ENCODE data around the gene CDK10.
A peak's percentile ranks its signal among the peaks of the same experiment; 100 is the strongest.

The CDK10 gene

DNA sequence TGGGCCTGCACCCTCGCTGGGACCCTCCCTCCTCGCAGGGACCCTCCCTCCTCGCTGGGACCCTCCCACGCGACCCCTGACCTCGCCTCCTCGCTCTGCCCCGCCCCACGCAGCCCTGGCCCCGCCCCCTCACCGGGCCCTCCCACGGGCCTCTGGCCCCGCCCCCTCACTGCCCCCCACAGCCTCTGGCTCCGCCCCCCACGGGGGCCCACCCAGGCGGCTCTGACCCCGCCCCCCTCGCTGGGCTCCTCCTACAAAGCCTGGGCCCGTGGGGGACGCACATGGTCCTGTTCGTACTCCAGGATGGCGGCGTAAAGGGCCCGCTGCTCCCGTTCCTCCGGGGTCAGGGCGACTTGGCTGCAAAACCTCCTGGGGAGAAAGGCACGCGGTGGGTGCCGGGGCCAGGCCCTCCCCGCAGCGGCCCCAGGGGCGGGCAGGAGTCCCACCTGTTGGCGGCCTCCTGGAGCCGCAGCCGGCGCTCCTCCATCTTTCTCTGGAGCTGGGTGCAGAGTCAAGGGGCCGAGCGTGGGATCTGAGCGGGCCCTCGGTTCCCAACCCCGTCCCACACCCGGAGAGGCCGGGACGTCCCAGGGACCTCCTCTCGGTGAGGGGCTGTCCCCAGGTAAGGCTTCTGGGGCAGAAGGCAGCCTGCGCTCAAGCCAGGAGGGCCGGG lies 25.2 kb downstream of the CDK10 start:
- TF ChIP-seq, protein P1, sequence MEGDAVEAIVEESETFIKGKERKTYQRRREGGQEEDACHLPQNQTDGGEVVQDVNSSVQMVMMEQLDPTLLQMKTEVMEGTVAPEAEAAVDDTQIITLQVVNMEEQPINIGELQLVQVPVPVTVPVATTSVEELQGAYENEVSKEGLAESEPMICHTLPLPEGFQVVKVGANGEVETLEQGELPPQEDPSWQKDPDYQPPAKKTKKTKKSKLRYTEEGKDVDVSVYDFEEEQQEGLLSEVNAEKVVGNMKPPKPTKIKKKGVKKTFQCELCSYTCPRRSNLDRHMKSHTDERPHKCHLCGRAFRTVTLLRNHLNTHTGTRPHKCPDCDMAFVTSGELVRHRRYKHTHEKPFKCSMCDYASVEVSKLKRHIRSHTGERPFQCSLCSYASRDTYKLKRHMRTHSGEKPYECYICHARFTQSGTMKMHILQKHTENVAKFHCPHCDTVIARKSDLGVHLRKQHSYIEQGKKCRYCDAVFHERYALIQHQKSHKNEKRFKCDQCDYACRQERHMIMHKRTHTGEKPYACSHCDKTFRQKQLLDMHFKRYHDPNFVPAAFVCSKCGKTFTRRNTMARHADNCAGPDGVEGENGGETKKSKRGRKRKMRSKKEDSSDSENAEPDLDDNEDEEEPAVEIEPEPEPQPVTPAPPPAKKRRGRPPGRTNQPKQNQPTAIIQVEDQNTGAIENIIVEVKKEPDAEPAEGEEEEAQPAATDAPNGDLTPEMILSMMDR (IDR thresholded peaks at IDR 0.05; ENCODE audit: insufficient read depth, low read length, missing control alignments) = no peak
- ChIA-PET CTCF (interaction anchor here (1.1 to 1.7 kb wide), 2 partner anchors 11 to 12 kb away, joined by 3 to 7 read pairs; no protein-coding TSS in a partner anchor), POLR2A (interaction anchor here (1.0 kb wide), 1 partner anchor 11 kb away, joined by 3 read pairs; no protein-coding TSS in a partner anchor)
- no peak for DNase-seq (ENCODE audit: low read depth, low spot score)
- peak overlapping the region; percentile 62 for H3K4me3 ChIP-seq (ENCODE audit: low read depth, low read length)

DNA sequence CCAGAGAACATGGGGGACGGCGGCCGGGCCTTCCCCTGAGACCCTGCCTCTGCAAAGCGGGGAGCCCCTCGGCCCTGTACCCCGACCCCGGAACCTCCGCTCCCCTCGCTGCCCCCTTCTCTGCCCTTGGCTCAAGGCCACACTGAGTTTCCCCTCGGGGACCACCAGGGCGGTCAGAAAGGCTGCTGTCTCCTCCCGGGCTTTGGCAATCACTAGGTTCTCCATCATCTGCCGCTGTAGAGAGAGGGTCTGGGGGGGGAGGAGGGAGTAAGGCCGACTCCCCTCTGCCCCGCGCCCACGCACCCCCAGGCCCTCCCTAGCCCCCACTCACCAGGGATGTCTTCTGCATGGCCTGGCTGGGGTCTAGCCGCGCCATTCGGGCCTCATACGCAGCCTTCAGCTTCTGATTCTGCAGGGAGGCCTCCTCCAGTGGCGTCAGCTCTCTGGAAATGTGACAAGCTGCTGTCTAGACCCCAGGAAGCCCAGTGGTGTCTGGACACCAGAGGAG lies 25.8 kb downstream of the CDK10 start:
- TF ChIP-seq, protein P1 (IDR thresholded peaks at IDR 0.05; ENCODE audit: insufficient read depth, low read length, missing control alignments) = no peak
- no peak for DNase-seq (ENCODE audit: low read depth, low spot score)
- ChIA-PET POLR2A (interaction anchor here (1.0 kb wide), 1 partner anchor 12 kb away, joined by 3 read pairs; no protein-coding TSS in a partner anchor), CTCF (interaction anchor here (1.7 to 3.0 kb wide), 2 partner anchors 7 to 12 kb away, joined by 7 to 16 read pairs; no protein-coding TSS in a partner anchor)
- peak overlapping the region; percentile 62 for H3K4me3 ChIP-seq (ENCODE audit: low read depth, low read length)

DNA sequence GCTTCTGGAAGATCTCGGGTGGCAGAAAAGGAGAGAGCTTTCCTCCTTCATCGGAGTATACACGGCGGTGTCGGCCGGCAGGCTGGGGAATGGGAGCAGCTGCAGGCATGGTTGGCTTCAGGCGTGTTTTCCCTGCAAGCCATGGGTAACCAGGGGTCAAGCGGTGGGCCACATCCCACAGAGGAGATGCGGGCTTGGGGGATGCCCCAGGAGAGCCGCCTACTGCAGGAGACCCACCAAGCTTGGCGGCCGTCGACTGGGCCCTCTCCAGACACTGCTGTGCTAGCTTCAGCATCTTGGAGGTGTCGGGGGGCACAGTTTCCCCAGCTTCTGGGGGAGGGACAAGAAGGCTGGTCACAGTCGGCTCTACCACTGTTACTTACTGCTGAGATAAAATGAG lies 30.0 kb downstream of the CDK10 start:
- no peak for DNase-seq (ENCODE audit: low read depth, low spot score)
- H3K4me3 ChIP-seq (ENCODE audit: low read depth, low read length) = no peak overlapping the region
- TF ChIP-seq, protein P1 (IDR thresholded peaks at IDR 0.05; ENCODE audit: insufficient read depth, low read length, missing control alignments) = no peak
- CTCF ChIA-PET = interaction anchor here (1.7 to 5.6 kb wide), 3 partner anchors 10 to 144 kb away, joined by 4 to 30 read pairs (median 6); no protein-coding TSS in a partner anchor
- POLR2A ChIA-PET = interaction anchor here (0.7 kb wide), 1 partner anchor 10 kb away, joined by 3 read pairs; no protein-coding TSS in a partner anchor

DNA sequence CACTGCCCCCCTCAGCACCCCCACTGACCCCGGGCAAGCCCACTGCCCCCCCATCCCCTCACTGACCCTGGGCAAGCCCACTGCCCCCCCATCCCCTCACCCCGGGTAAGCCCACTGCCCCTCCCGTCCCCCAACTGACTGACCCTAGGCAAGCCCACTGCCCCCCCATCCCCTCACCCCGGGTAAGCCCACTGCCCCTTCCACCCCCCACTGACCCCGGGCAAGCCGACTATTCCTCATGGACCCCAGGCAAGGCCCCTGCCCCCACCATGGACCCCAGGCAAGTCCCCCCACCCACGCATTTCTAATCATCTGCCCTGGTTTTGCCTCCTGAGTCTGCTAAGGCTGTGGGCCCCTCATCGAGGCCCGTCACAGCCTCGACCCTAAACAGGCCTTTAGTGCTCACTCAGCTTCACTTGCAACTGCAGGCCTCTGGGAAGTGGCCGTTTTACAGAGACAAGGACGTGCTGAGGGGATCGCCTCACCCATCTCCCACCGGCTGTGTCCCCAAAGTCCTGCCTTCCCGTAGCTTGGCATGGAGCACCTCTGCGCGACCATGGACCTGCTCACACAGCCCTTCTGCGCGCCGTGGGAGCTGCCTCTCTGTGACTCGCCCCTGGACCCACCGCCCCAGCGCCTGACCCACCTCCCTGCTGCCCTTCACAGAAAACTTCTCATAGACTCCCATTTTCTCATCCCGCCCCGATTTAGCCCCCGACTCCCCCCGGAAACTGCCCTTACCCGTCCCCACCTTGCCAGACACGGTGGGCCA lies 30.6 kb downstream of the CDK10 start:
- POLR2A ChIA-PET = no interaction called here
- CTCF ChIA-PET = interaction anchor here (1.7 to 5.6 kb wide), 3 partner anchors 11 to 144 kb away, joined by 4 to 30 read pairs (median 6); no protein-coding TSS in a partner anchor

DNA sequence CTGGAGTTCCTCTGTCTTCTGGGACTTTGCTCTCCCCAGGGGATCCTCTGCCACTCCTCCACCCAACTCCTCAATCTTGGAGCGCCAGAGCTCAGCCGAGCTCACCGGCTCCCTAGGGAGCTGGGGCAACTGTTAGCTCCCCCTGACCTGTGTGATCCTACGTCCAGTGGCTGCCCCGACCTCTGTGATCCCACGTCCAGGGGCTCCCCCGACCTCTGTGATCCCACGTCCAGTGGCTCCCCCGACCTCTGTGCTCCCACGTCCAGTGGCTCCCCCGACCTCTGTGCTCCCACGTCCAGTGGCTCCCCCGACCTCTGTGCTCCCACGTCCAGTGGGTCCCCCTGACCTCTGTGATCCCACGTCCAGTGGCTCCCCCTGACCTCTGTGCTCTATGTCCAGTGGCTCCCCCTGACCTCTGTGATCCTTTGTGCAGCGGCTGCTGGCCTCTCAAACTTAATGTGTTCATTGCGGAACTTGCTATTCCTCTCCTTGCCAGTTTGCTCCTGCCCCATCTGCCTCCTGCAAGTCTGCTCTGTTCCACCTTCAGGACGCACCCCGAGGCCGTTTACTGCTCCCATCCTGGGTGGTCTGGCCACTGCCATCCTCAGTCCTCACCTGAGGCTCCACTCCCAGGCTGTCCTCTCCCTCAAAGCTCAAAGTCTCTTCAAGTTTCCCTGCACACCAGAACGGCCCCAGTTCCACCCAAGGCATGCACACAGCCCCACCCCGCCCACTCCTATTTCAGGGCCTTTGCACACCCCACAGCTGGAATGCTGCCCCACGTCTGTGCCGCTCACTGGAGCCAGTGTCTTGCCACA lies 31.4 kb downstream of the CDK10 start:
- ChIA-PET CTCF (interaction anchor here (1.1 to 5.6 kb wide), 3 partner anchors 11 to 142 kb away, joined by 3 to 30 read pairs (median 6); no protein-coding TSS in a partner anchor), POLR2A (no interaction called here)
- TF ChIP-seq, protein P1 (IDR thresholded peaks at IDR 0.05; ENCODE audit: insufficient read depth, low read length, missing control alignments) = no peak
- no peak for DNase-seq (ENCODE audit: low read depth, low spot score)
- H3K4me3 ChIP-seq (ENCODE audit: low read depth, low read length) = no peak overlapping the region

More for the DNA sequence above, 30.6 kb downstream of the CDK10 start:
- H3K4me3 ChIP-seq (ENCODE audit: low read depth, low read length) = no peak overlapping the region
- DNase-seq (ENCODE audit: low read depth, low spot score) = no peak
- TF ChIP-seq, protein P1 (IDR thresholded peaks at IDR 0.05; ENCODE audit: insufficient read depth, low read length, missing control alignments) = no peak
